Activated CD4-positive, alpha-beta T cell treated with anti-CD3 and anti-CD28 coated beads, Interleukin-2, Interleukin-4, amounts not matched to agents 100 ng/mL and 50 ng/mL, durations not matched to agents 16 hours and 8 hours (primary cell): Measurements from ENCODE around the gene IER3IP1.
"Not testable (repeated sequence)": the region's sequence is repeated elsewhere in the genome, so short reads cannot be mapped to it uniquely, and the experiment has no call there.

ENCODE experiments used
- DNase-seq: peaks from one replicate; pipeline ENCODE4 v3.0.0-alpha.2; 2020; ENCODE audit warnings: low spot score

The IER3IP1 gene

GRCh38 chr18:47175898-47176575, at the start of gene IER3IP1:
IER3IP1 (minus strand) TSS chr18:47176364; CDS start chr18:47176277, 87 bp downstream.
- peak; percentile 92 for DNase-seq

DNA sequence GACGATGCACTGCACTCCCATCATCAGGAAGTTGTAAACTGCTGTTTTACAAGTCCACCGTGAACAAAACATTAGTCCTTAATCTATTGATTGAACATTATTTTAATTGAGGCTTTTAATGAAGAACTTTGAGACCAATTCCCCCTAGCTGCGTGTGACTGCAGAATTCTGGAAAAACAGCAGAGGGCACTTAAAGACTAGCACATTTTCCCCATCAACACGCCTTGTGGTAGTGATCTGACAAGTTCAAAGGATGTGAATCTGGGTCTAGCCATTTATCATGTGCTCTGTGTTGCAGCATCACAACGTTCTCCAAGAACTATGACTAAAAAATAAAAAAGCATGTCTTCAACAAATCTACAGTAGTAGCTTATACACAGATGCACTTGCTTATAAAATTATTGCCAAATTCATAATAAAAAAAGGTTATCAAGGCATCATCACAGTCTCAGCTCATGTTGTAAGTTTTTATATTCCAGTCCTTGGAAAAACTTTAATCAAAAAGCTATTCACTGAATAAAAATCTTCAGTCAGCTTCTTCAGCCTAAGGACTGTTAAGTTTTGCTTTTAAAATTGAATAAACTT, 39.5 kb upstream of the IER3IP1 start:
- peak; percentile 20 for DNase-seq

- DNase-seq = no peak
These were observed 33.0 kb upstream of the IER3IP1 start for GRCh38 chr18:47209171-47209570.

DNA sequence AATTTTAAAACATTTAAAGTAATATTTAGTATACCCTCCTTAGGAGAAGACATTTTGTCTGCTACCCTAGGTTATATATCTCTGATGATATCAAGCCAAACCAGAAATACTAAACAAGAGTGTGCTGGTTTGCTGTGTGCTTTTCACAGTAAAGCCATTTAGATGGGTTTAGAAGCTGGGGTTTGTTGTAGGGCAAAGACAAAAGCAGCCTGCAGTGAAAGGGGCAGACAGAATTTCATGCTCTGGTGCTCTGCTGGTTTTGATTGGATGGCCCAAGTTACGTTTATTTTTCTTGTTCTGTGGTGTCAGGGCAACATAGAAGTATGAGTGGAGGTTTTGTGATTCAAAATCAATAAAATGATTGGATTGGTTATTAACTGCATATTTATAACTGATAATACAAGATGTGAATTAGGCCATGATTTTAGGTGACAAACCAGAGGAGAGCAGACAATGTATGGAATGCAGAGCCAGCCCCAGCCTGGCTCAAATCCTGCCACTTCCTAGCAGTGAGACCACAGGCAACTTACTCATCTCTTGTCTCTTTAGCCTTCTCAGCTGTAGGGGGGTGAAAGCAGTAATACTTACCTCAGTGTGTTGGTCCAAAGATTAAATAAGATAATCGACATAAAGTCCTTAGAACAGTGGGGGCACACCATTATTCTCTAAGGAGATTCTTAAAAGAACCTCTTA, 30.9 kb upstream of the IER3IP1 start:
- no peak for DNase-seq

- peak; percentile 39 for DNase-seq
These were observed 28.9 kb upstream of the IER3IP1 start for GRCh38 chr18:47204908-47205522.

DNA sequence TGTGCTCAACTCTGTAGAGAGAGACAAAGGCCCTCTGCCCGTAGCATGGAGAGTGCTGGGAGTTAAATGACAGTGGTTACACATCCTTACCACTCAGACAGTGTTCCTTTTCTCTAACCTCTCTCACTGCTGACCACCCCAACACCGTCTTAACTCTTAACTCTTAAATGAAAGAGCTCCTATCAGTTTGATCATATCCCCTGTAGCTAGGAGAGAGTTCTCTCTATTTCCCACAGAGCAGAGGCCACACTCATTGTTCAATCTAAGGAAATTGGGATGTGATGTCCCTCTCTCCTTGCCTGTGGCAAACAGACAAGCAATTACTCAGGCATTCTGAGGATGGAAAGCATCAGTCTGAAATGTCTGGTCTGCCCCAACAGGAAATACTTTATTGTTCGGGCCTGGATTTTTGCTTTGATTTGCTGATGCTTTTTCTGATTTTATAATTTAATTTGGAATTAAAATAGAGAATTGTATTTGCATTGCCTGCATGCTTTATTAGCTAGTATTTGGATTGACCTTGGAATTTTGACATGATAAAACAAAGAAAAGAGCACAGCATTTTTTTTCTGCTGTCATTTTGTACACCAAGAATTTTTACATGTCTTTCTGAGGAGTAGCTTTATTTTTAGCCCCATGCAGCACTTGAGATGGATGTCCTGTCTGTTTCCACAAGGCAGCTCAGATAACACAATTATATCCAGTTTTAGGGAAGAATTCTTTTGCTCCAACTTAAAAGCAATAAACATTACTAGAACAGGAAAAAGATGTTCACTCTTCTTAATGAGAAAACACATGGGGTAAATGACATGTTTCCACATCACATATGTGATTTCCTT, 27.7 kb upstream of the IER3IP1 start:
- no peak for DNase-seq

- DNase-seq = not testable (repeated sequence)
These were observed 19.8 kb upstream of the IER3IP1 start for GRCh38 chr18:47195961-47196360.

DNA sequence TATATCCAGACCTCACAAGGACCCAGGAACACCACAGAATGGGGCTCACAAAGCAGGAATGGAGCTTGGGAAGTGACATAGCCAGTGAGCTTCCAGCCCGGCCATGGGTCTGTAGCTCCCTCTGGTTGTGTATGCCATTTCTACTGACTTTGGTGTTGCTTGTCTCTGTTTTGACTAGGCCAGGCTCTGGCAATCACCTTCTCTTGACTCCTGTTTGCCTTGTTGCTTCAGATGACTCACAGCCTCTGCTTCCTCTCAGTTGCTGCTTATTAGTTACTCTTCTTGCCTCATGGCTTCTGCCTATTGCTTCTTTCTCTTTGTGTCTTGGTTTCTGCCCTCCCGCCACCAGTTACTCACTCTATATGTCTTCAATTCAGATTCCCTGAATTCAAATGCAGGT, 15.8 kb upstream of the IER3IP1 start:
- DNase-seq = no peak

- no peak for DNase-seq
These were observed 11.6 kb upstream of the IER3IP1 start for GRCh38 chr18:47187721-47188120.

GRCh38 chr18:47184419-47185050, 8.4 kb upstream of the IER3IP1 start:
- DNase-seq = no peak

DNA sequence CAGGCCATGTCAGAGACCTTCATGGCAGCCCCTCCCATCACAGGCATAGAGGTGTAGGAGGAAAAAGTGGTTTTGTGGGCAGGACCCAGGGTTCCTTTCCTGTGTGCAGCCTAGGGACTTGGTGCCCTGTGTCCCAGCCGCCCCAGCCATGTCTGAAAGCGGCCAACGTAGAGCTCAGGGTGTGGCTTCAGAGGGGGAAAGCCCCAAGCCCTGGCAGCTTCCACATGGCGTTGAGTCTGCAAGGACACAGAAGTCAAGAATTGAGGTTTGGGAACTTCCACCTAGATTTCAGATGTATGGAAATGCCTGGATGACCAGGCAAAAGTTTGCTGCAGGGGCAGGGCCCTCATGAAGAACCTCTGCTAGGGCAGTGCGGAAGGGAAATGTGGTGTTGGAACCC, 6.0 kb upstream of the IER3IP1 start:
- DNase-seq = not testable (repeated sequence)

GRCh38 chr18:47180765-47181164, 4.6 kb upstream of the IER3IP1 start:
- DNase-seq = no peak

DNA sequence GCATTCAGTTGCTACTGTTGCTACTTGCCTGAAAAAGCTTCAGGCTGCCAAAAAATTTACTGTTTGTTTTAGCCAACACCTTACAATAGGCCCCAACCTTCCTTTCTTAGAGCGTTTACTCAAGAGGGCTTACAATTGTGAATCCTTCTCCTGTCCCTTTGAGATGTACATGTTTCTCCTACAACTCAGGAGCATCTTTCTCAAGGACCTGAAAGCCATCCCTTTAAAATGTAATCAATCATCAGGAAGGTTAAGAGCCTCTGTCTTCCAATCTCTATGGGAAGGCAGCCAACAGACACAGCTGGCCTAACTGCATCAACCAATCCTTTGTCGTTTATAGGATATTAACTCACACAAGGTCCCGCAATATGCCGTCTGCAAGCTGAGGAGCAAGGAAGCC, 3.4 kb upstream of the IER3IP1 start:
- no peak for DNase-seq

- DNase-seq = no peak
These were observed 774 bp downstream of the IER3IP1 start for GRCh38 chr18:47175283-47175897.

GRCh38 chr18:47174545-47175116, 1.5 kb downstream of the IER3IP1 start:
- no peak for DNase-seq

DNA sequence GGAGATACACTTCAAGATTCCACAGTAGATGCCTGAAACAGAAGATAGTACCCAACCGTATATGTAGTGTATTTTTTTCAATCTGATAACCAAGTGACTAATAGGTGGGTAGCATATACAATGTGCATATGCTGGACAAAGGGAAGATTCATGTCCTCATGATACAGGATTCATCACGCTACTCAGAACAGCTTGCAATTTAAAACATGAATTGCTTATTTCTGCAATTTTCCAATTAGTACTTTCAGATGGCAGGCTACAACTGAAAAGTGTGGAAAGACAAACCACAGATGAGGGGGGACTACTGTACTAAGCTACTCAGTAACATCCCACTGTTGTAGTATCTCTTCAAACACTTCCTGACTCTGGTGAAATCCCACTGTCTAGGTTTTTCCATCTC, 3.7 kb downstream of the IER3IP1 start:
- DNase-seq = no peak

- DNase-seq = no peak
These were observed 7.3 kb downstream of the IER3IP1 start for GRCh38 chr18:47168913-47169312.

DNA sequence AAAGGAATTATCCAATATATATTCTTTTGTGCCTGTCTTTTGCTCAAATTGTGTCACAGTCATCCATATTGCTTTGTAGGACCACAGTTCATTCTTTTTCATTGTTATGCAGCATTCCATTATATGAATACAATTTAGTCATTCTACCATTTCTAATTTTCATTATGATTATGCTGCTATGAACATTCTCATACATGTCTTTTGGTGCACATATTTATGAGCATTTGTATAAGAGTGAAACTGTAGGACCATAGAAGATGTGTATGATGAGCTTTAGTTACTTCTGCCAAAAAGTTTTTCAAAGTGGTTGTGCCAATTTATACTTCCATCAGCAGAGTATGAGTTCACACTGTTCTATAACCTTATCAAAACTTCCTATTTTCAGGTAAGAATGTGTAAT, 7.7 kb downstream of the IER3IP1 start:
- no peak for DNase-seq

DNA sequence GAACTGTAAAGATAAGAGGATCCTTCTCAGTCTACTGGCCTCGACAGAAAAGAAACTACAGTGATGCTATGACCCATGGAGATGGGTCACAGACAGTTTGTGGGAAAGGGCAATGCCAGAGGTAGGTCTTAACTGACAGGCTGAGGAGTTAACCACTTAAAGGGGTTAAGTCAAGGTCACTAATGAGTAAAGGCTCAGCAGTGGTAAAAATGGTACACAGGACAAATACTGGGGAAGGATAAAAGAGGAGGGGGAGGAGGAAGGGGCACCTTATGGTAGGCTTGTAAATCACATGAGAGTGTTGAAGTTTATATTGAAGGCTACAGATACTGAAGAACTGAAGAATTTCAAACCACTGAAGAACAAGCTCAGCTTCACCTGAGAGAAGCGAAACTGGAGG, 9.9 kb downstream of the IER3IP1 start:
- no peak for DNase-seq

DNA sequence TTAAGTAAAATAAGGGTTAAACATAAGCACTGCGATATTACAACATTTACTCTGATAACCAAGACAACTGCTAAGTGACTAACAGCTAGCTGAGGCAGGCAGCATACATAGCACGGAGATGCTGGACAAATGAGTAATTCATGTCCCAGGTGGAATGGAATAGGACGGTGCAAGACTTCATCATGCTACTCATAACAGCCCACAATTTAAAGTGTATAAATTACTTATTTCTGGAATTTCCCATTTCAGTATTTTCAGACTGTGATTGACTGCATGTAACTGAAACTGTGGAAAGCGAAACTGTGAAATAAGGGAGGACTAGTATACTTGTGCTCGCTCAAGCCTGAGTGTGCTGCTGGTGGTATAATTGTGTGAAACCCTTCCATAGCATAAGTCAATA, 12.9 kb downstream of the IER3IP1 start:
- DNase-seq = peak; percentile 55

DNA sequence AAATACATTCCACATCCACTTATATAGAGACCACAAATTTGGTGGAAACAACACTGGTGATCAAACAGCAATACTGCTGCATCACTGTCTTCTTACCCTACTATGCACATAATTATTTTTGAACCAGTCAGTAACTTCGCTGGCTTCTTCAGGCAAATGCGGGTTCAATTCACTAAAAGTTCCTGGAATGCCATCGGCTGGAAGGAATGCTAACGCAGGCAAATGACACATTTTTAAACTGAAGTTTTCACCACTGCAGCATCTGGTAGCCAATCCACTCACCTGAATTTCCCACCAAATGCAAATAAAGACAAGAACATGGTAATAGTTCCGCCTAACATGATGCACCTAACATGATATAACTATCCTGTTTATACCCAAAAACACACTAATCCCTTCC, 15.9 kb downstream of the IER3IP1 start:
- no peak for DNase-seq
